Measurements from ENCODE around the gene ACTL8. TPM values are rescaled to one million over a fixed set of nuclear protein-coding genes. Genes with fewer than 3 reads are reported as not detected.

The ACTL8 gene
- total RNA-seq, 3 donors from 2014 or later, result 0.35 to 1.0 TPM; not detected in 1

- H3K4me3 ChIP-seq, result no peak overlapping the region
- H3K9me3 ChIP-seq, result peaks cover 11% of the 10 kb centered on the region
- H3K4me1 ChIP-seq (ENCODE audit: low read depth), result no peaks in the 10 kb centered on the region
- no peaks in the 10 kb centered on the region for H3K36me3 ChIP-seq (ENCODE audit: low read depth)
- TF ChIP-seq, protein P1, sequence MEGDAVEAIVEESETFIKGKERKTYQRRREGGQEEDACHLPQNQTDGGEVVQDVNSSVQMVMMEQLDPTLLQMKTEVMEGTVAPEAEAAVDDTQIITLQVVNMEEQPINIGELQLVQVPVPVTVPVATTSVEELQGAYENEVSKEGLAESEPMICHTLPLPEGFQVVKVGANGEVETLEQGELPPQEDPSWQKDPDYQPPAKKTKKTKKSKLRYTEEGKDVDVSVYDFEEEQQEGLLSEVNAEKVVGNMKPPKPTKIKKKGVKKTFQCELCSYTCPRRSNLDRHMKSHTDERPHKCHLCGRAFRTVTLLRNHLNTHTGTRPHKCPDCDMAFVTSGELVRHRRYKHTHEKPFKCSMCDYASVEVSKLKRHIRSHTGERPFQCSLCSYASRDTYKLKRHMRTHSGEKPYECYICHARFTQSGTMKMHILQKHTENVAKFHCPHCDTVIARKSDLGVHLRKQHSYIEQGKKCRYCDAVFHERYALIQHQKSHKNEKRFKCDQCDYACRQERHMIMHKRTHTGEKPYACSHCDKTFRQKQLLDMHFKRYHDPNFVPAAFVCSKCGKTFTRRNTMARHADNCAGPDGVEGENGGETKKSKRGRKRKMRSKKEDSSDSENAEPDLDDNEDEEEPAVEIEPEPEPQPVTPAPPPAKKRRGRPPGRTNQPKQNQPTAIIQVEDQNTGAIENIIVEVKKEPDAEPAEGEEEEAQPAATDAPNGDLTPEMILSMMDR (IDR thresholded peaks at IDR 0.05), result no peak
- intact Hi-C loops (cut with DNase I, micrococcal nuclease), result no loop called here
- DNase-seq (peak in 1 of 3 donors; percentile 35), ATAC-seq (no peak)
These were observed 8.9 kb downstream of the ACTL8 start for GRCh38 chr1:17763995-17764394.

DNA sequence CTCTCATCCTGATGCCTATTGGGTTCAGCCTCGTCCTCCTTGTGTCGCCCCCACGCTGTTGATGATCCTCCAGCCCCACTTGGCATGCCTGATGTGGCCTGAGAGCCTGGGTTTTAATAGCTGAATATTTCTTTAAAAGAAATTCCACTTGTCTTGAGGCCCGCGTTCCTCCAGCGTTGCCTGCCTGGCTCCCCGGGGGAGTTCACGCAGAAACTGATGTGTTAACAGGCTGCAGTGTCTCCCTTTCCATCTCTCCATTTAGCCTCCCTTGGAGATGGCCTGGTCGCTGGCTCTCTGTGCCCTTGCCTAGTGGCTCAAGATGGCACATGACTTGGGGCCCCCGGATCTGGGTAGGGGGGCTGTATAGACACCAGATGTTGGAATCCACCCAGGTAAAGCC lies 9.5 kb downstream of the ACTL8 start:
- peaks cover 5% of the 10 kb centered on the region for H3K9me3 ChIP-seq
- ATAC-seq (no peak), DNase-seq (no peak)
- H3K36me3 ChIP-seq (ENCODE audit: low read depth), result no peaks in the 10 kb centered on the region
- intact Hi-C loops (cut with DNase I, micrococcal nuclease), result no loop called here
- no peak overlapping the region for H3K4me3 ChIP-seq
- TF ChIP-seq, protein P1 (IDR thresholded peaks at IDR 0.05), result no peak
- no peaks in the 10 kb centered on the region for H3K4me1 ChIP-seq (ENCODE audit: low read depth)

GRCh38 chr1:17765444-17766411 lies 10.6 kb downstream of the ACTL8 start:
- ATAC-seq (peak; percentile 33), DNase-seq (peak in 1 of 3 donors; percentile 17)
- TF ChIP-seq, protein P1 (IDR thresholded peaks at IDR 0.05), result no peak
- Histone ChIP-seq H3K4me3 (no peak overlapping the region), H3K4me1 (ENCODE audit: low read depth) (no peaks in the 10 kb centered on the region), H3K36me3 (ENCODE audit: low read depth) (no peaks in the 10 kb centered on the region), H3K9me3 (no peaks in the 10 kb centered on the region)
- intact Hi-C loops (cut with DNase I, micrococcal nuclease), result no loop called here

DNA sequence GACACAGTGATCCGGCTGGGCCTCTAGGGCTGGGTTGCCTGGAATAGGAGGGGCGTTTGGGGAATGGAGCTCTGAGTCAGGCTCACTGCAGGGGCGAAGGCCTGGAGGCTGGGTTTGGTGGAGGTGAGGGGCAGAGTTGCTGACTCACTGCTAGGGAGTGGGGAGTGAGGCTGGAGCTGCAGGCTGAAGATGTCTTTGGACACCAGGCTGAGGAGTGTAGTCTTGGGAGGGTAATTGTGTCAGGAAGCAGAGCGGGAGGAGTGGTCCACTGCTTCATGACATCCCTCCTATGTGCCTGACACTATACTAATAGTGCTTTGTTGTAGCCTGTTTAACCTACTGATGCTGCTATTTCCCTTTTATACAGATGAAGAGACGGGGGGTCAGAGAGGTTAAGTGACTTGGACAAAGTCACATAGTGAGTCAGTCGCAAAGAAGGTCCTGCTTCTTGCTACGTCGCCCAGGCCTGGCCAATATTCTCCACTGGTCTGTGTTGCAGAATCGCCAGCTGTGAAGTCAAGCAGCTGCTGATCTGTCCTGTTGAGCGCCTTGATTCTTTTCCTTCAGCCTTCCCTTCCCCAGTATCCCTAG lies 13.6 kb downstream of the ACTL8 start:
- Histone ChIP-seq H3K9me3 (no peaks in the 10 kb centered on the region), H3K4me1 (ENCODE audit: low read depth) (no peaks in the 10 kb centered on the region), H3K36me3 (ENCODE audit: low read depth) (no peaks in the 10 kb centered on the region), H3K4me3 (no peak overlapping the region)
- ATAC-seq, result peak; percentile 58
- intact Hi-C loops (cut with DNase I, micrococcal nuclease), result no loop called here
- peak in 2 of 3 donors; percentile 41 to 66 for DNase-seq
- TF ChIP-seq, protein P1 (IDR thresholded peaks at IDR 0.05), result no peak

DNA sequence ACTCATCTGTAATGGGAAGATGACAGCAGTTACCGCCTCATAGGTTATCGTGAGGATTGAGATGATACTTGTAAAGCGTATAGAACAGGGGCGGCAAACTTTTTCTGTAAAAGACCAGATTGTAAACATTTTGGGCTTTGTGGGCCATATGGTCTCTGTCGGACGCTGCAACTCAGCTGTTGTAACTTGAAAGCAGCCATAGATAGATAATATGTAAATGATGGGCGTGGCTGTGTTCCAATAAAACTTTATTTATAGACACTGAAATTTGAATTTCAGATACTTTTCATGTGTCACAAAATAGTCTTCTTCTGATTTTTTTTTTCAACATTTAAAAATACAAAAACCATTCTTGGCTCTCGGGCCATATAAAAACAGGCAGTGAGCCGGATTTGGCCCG lies 15.8 kb downstream of the ACTL8 start:
- intact Hi-C loops (cut with DNase I, micrococcal nuclease), result no loop called here
- TF ChIP-seq, protein P1 (IDR thresholded peaks at IDR 0.05), result no peak
- Histone ChIP-seq H3K4me1 (ENCODE audit: low read depth) (no peaks in the 10 kb centered on the region), H3K4me3 (no peak overlapping the region), H3K36me3 (ENCODE audit: low read depth) (no peaks in the 10 kb centered on the region), H3K9me3 (no peaks in the 10 kb centered on the region)
- DNase-seq (no peak), ATAC-seq (no peak)

All from mucosa of descending colon (tissue), 3 donors.